Effector memory CD8-positive, alpha-beta T cell (primary cell): Measurements from ENCODE around the gene UGT3A1.

Experiments used
- ATAC-seq: fragments of 150-1000 bp; cut with Tn5 transposase; replicated peaks from 2 replicates; pipeline ENCODE4 v1.10.0; 2021; ENCODE audit warnings: mild to moderate bottlenecking, moderate library complexity
- DNase-seq, 3 experiments: peaks; one replicate each; pipeline ENCODE4 v3.0.0; 2021
- H3K27ac Mint-ChIP-seq, 2 donors: one replicate each; pipeline ENCODE4 v1.8.0; 2022; ENCODE audit warnings: mild to moderate bottlenecking in 2 of 2, mixed read lengths in 2 of 2, moderate library complexity in 2 of 2
- H3K27me3 Mint-ChIP-seq, 2 donors: one replicate each; pipeline ENCODE4 v1.8.0; 2022; ENCODE audit warnings: mixed read lengths in 2 of 2
- H3K36me3 Mint-ChIP-seq: one replicate; pipeline ENCODE4 v1.8.0; 2022; ENCODE audit warnings: mild to moderate bottlenecking, moderate library complexity, mixed read lengths; ENCODE audit not compliant: insufficient read depth
- H3K4me1 Mint-ChIP-seq, 2 donors: one replicate each; pipeline ENCODE4 v1.8.0; 2022; ENCODE audit warnings: low read depth in 2 of 2, mixed read lengths in 2 of 2
- H3K4me3 Mint-ChIP-seq, 2 donors: one replicate each; pipeline ENCODE4 v1.8.0; 2022; ENCODE audit warnings: mild to moderate bottlenecking in 2 of 2, mixed read lengths in 2 of 2, moderate library complexity in 2 of 2
- H3K9me3 Mint-ChIP-seq, 2 donors: one replicate each; pipeline ENCODE4 v1.8.0; 2022; ENCODE audit warnings: mixed read lengths in 2 of 2

UGT3A1 gene

GRCh38 chr5:35971878-35972210, 19.3 kb downstream of the UGT3A1 start:
- DNase-seq (no peak), ATAC-seq (no peak)
- Mint-ChIP-seq H3K27ac (no peak overlapping the region), H3K9me3 (peaks cover 0 to 2% of the 10 kb centered on the region in 2 donors), H3K4me3 (no peak overlapping the region), H3K36me3 (no peaks in the 10 kb centered on the region), H3K4me1 (no peaks in the 10 kb centered on the region), H3K27me3 (peaks cover 28 to 38% of the 10 kb centered on the region in 2 donors)

- H3K27ac Mint-ChIP-seq: no peak overlapping the region
- no peak overlapping the region for H3K4me3 Mint-ChIP-seq
- no peaks in the 10 kb centered on the region for H3K4me1 Mint-ChIP-seq
- ATAC-seq (no peak), DNase-seq (no peak)
- H3K27me3 Mint-ChIP-seq: peaks cover 28 to 38% of the 10 kb centered on the region in 2 donors
- H3K9me3 Mint-ChIP-seq: peaks cover 0 to 2% of the 10 kb centered on the region in 2 donors
- H3K36me3 Mint-ChIP-seq: no peaks in the 10 kb centered on the region
These were observed 19.9 kb downstream of the UGT3A1 start for GRCh38 chr5:35971186-35971877.

- Mint-ChIP-seq H3K9me3 (peaks cover 0 to 2% of the 10 kb centered on the region in 2 donors), H3K4me1 (no peaks in the 10 kb centered on the region), H3K27me3 (peaks cover 47 to 53% of the 10 kb centered on the region in 2 donors), H3K4me3 (no peak overlapping the region), H3K27ac (no peak overlapping the region), H3K36me3 (peaks cover 3% of the 10 kb centered on the region)
- no peak for ATAC-seq
- DNase-seq: no peak
These were observed 27.8 kb downstream of the UGT3A1 start for GRCh38 chr5:35963381-35963843.

GRCh38 chr5:35960328-35960727, 30.9 kb downstream of the UGT3A1 start:
- Mint-ChIP-seq H3K27ac (no peak overlapping the region), H3K4me3 (no peak overlapping the region), H3K9me3 (peaks cover 0 to 6% of the 10 kb centered on the region in 2 donors), H3K4me1 (no peaks in the 10 kb centered on the region), H3K36me3 (peaks cover 3% of the 10 kb centered on the region), H3K27me3 (peaks cover 62 to 79% of the 10 kb centered on the region in 2 donors)
- DNase-seq (no peak), ATAC-seq (no peak)

- DNase-seq: no peak
- Mint-ChIP-seq H3K36me3 (peaks cover 3% of the 10 kb centered on the region), H3K4me1 (peaks cover 0 to 4% of the 10 kb centered on the region in 2 donors), H3K27me3 (peaks cover 75 to 93% of the 10 kb centered on the region in 2 donors), H3K9me3 (peaks cover 0 to 6% of the 10 kb centered on the region in 2 donors), H3K4me3 (no peak overlapping the region), H3K27ac (no peak overlapping the region)
- no peak for ATAC-seq
These were observed 34.8 kb downstream of the UGT3A1 start for GRCh38 chr5:35956429-35956828.

GRCh38 chr5:35954175-35954574, 37.0 kb downstream of the UGT3A1 start:
- Mint-ChIP-seq H3K4me1 (peaks cover 0 to 4% of the 10 kb centered on the region in 2 donors), H3K4me3 (no peak overlapping the region), H3K36me3 (no peaks in the 10 kb centered on the region), H3K9me3 (peaks cover 0 to 6% of the 10 kb centered on the region in 2 donors), H3K27ac (no peak overlapping the region), H3K27me3 (peaks cover 59 to 77% of the 10 kb centered on the region in 2 donors)
- DNase-seq (peak in 1 of 3 experiments; percentile 1), ATAC-seq (peak; percentile 61)

- H3K36me3 Mint-ChIP-seq: no peaks in the 10 kb centered on the region
- H3K4me1 Mint-ChIP-seq: no peaks in the 10 kb centered on the region
- no peak overlapping the region for H3K27ac Mint-ChIP-seq
- H3K4me3 Mint-ChIP-seq: no peak overlapping the region
- ATAC-seq: no peak
- H3K27me3 Mint-ChIP-seq: peaks cover 27 to 76% of the 10 kb centered on the region in 2 donors
- H3K9me3 Mint-ChIP-seq: no peaks in the 10 kb centered on the region
- DNase-seq: no peak
These were observed 44.1 kb downstream of the UGT3A1 start for GRCh38 chr5:35947085-35947484.

GRCh38 chr5:35939639-35940038, 51.6 kb downstream of the UGT3A1 start:
- H3K4me3 Mint-ChIP-seq: no peak overlapping the region
- no peak overlapping the region for H3K27ac Mint-ChIP-seq
- H3K9me3 Mint-ChIP-seq: no peaks in the 10 kb centered on the region
- ATAC-seq (no peak), DNase-seq (no peak)
- peaks cover 0 to 1% of the 10 kb centered on the region in 2 donors for H3K4me1 Mint-ChIP-seq
- H3K36me3 Mint-ChIP-seq: no peaks in the 10 kb centered on the region
- H3K27me3 Mint-ChIP-seq: peaks cover 27 to 46% of the 10 kb centered on the region in 2 donors

GRCh38 chr5:35938568-35939227, 52.5 kb downstream of the UGT3A1 start, which contains the start of gene CAPSL:
TSS of gene CAPSL (minus strand) at chr5:35938622. CDS start at chr5:35921120, 17,502 bp downstream.
- Mint-ChIP-seq H3K4me1 (peaks cover 0 to 1% of the 10 kb centered on the region in 2 donors), H3K9me3 (no peaks in the 10 kb centered on the region), H3K4me3 (no peak within 1 kb of the TSS), H3K27me3 (peaks cover 26 to 37% of the 10 kb centered on the region in 2 donors), H3K27ac (no peak within 1 kb of the TSS), H3K36me3 (no peaks in the 10 kb centered on the region)
- ATAC-seq (no peak), DNase-seq (no peak)

- DNase-seq: peak; percentile 68 to 74 (median 69)
- no peaks in the 10 kb centered on the region for H3K36me3 Mint-ChIP-seq
These were observed 64.7 kb downstream of the UGT3A1 start for GRCh38 chr5:35926389-35927051.

GRCh38 chr5:35924950-35925722, 66.1 kb downstream of the UGT3A1 start:
- Mint-ChIP-seq H3K27me3 (peaks cover 0 to 9% of the 10 kb centered on the region in 2 donors), H3K27ac (peak overlapping the region; percentile 42 to 85), H3K4me1 (peaks cover 24 to 27% of the 10 kb centered on the region in 2 donors), H3K4me3 (peak overlapping the region; percentile 65 to 80), H3K9me3 (no peaks in the 10 kb centered on the region), H3K36me3 (no peaks in the 10 kb centered on the region)
- ATAC-seq: peak; percentile 91
- peak; percentile 72 to 79 (median 74) for DNase-seq

More at GRCh38 chr5:35926389-35927051, 64.7 kb downstream of the UGT3A1 start:
- peaks cover 24 to 27% of the 10 kb centered on the region in 2 donors for H3K4me1 Mint-ChIP-seq
- H3K4me3 Mint-ChIP-seq: peak overlapping the region; percentile 4 to 18
- peaks cover 0 to 9% of the 10 kb centered on the region in 2 donors for H3K27me3 Mint-ChIP-seq
- peak; percentile 45 for ATAC-seq
- no peaks in the 10 kb centered on the region for H3K9me3 Mint-ChIP-seq
- H3K27ac Mint-ChIP-seq: peak overlapping the region; percentile 42 to 85

GRCh38 chr5:35924122-35924949, 66.9 kb downstream of the UGT3A1 start:
- Mint-ChIP-seq H3K9me3 (peaks cover 4 to 5% of the 10 kb centered on the region in 2 donors), H3K27me3 (peaks cover 0 to 9% of the 10 kb centered on the region in 2 donors), H3K27ac (peak overlapping the region; percentile 42 to 85), H3K4me1 (peaks cover 24 to 28% of the 10 kb centered on the region in 2 donors), H3K4me3 (peak overlapping the region; percentile 65 to 80), H3K36me3 (no peaks in the 10 kb centered on the region)
- DNase-seq (no peak), ATAC-seq (no peak)
